Measurements from ENCODE around the gene TEKT5.

The TEKT5 gene

DNA sequence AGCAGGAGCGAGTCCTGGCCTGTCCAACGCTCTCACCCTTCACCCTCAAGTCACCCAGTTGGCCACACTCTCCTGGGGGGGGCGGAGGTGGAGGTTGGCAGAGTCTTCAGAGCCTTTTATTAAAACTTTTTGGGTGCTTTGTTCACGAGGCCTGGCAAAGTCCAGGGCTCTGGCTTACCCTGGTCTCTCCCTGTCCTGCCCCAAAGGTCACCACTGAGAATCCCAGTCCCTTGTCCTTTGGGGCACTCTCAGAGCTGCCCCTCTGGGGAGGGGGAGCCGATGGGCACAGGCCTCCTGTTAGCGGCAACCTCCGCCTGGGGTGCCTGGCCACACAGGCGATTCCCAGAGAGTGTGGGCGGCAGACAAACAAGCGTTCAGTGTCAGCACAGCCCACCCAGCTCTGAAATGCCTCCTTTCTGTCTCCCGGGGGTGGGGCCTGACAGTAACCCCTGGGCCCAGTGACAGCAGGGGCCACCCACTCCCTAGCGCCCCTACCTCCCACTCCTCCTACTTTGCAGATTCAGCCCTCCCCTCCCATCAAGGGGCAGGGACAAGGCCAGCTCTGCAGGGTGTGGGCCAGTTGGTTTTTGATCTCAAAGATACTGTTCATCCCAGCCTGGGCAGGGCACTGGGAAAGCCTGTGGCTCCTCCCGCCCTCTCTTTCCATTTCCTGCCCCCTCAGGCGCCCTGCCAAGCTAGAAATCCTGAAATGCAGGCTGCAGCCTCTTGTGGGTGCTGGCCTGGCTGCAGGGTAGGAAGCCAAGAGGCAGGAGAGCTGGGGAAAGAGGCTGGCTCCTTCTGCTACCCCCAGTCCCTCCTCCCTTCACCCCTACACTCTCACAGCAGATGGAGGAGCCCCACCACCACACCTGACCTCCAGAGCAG lies 77.7 kb downstream of the TEKT5 start:
- H3K9ac ChIP-seq (ENCODE audit: low read length) = no peak overlapping the region
- no peak overlapping the region for H2AFZ ChIP-seq (ENCODE audit: low read depth, low read length, severe bottlenecking)
- TF ChIP-seq EZH2phosphoT487 (conservative IDR thresholded peaks at IDR 0.05; ENCODE audit: low read length) = no peak
- TF ChIP-seq, protein P1, sequence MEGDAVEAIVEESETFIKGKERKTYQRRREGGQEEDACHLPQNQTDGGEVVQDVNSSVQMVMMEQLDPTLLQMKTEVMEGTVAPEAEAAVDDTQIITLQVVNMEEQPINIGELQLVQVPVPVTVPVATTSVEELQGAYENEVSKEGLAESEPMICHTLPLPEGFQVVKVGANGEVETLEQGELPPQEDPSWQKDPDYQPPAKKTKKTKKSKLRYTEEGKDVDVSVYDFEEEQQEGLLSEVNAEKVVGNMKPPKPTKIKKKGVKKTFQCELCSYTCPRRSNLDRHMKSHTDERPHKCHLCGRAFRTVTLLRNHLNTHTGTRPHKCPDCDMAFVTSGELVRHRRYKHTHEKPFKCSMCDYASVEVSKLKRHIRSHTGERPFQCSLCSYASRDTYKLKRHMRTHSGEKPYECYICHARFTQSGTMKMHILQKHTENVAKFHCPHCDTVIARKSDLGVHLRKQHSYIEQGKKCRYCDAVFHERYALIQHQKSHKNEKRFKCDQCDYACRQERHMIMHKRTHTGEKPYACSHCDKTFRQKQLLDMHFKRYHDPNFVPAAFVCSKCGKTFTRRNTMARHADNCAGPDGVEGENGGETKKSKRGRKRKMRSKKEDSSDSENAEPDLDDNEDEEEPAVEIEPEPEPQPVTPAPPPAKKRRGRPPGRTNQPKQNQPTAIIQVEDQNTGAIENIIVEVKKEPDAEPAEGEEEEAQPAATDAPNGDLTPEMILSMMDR (IDR thresholded peaks at IDR 0.05; ENCODE audit: insufficient read depth, low read length, poor library complexity, severe bottlenecking) = no peak
- no peaks in the 10 kb centered on the region for H3K36me3 ChIP-seq (ENCODE audit: low read length)
- H3K4me2 ChIP-seq (ENCODE audit: low read depth, low read length, poor library complexity, severe bottlenecking) = no peak overlapping the region
- no peak overlapping the region for H3K4me3 ChIP-seq (ENCODE audit: insufficient read depth, low read length, poor library complexity, severe bottlenecking)
- H4K20me1 ChIP-seq (ENCODE audit: low read depth, low read length) = no peaks in the 10 kb centered on the region
- H3K9me3 ChIP-seq (ENCODE audit: insufficient read depth, low read length) = no peaks in the 10 kb centered on the region
- H3K79me2 ChIP-seq (ENCODE audit: insufficient read depth, low read length) = no peaks in the 10 kb centered on the region
- no peaks in the 10 kb centered on the region for H3K9me2 ChIP-seq (replicated peaks; ENCODE audit: insufficient read depth, low read length)
- no peaks in the 10 kb centered on the region for H3K27me3 ChIP-seq (ENCODE audit: low read length)
- no peaks in the 10 kb centered on the region for H3F3A ChIP-seq (ENCODE audit: insufficient read depth)
- no peak overlapping the region for H3K27ac ChIP-seq (ENCODE audit: low read depth, low read length)

DNA sequence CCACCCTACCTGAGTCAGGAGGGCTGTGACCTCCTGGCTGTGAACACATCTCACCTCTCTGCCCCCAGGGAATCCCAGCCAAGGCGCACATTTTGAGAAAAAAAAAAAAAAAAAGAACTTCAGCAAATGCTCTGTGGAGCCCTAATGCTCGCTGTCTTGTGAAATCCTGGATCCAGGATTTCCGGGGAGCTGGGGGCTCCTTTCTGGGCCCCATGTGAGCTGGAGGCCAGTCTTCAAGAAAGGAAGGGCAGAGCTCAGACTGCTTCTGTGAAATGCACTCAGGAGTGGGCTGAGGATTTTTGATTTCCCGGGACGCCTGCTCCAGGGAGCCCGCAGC lies 78.3 kb downstream of the TEKT5 start:
- H3K27ac ChIP-seq (ENCODE audit: low read depth, low read length) = no peak overlapping the region
- no peaks in the 10 kb centered on the region for H3K9me3 ChIP-seq (ENCODE audit: insufficient read depth, low read length)
- H3F3A ChIP-seq (ENCODE audit: insufficient read depth) = no peaks in the 10 kb centered on the region
- H4K20me1 ChIP-seq (ENCODE audit: low read depth, low read length) = no peaks in the 10 kb centered on the region
- no peak overlapping the region for H3K9ac ChIP-seq (ENCODE audit: low read length)
- H3K4me2 ChIP-seq (ENCODE audit: low read depth, low read length, poor library complexity, severe bottlenecking) = no peak overlapping the region
- no peak for TF ChIP-seq EZH2phosphoT487 (conservative IDR thresholded peaks at IDR 0.05; ENCODE audit: low read length)
- H3K4me3 ChIP-seq (ENCODE audit: insufficient read depth, low read length, poor library complexity, severe bottlenecking) = no peak overlapping the region
- H3K9me2 ChIP-seq (replicated peaks; ENCODE audit: insufficient read depth, low read length) = no peaks in the 10 kb centered on the region
- no peaks in the 10 kb centered on the region for H3K27me3 ChIP-seq (ENCODE audit: low read length)
- no peak overlapping the region for H2AFZ ChIP-seq (ENCODE audit: low read depth, low read length, severe bottlenecking)
- no peaks in the 10 kb centered on the region for H3K79me2 ChIP-seq (ENCODE audit: insufficient read depth, low read length)
- no peaks in the 10 kb centered on the region for H3K36me3 ChIP-seq (ENCODE audit: low read length)

- Histone ChIP-seq H3K4me3 (ENCODE audit: insufficient read depth, low read length, poor library complexity, severe bottlenecking) (no peak overlapping the region), H3K27me3 (ENCODE audit: low read length) (no peaks in the 10 kb centered on the region), H3F3A (ENCODE audit: insufficient read depth) (no peaks in the 10 kb centered on the region), H3K36me3 (ENCODE audit: low read length) (no peaks in the 10 kb centered on the region), H3K9ac (ENCODE audit: low read length) (no peak overlapping the region), H3K9me3 (ENCODE audit: insufficient read depth, low read length) (no peaks in the 10 kb centered on the region), H2AFZ (ENCODE audit: low read depth, low read length, severe bottlenecking) (no peak overlapping the region), H3K9me2 (replicated peaks; ENCODE audit: insufficient read depth, low read length) (no peaks in the 10 kb centered on the region), H4K20me1 (ENCODE audit: low read depth, low read length) (no peaks in the 10 kb centered on the region), H3K79me2 (ENCODE audit: insufficient read depth, low read length) (no peaks in the 10 kb centered on the region), H3K27ac (ENCODE audit: low read depth, low read length) (no peak overlapping the region), H3K4me2 (ENCODE audit: low read depth, low read length, poor library complexity, severe bottlenecking) (no peak overlapping the region)
- TF ChIP-seq, protein P1 (IDR thresholded peaks at IDR 0.05; ENCODE audit: insufficient read depth, low read length, poor library complexity, severe bottlenecking) = no peak
- no peak for TF ChIP-seq EZH2phosphoT487 (conservative IDR thresholded peaks at IDR 0.05; ENCODE audit: low read length)
Observed at GRCh38 chr16:10614685-10615084, 80.0 kb downstream of the TEKT5 start.

DNA sequence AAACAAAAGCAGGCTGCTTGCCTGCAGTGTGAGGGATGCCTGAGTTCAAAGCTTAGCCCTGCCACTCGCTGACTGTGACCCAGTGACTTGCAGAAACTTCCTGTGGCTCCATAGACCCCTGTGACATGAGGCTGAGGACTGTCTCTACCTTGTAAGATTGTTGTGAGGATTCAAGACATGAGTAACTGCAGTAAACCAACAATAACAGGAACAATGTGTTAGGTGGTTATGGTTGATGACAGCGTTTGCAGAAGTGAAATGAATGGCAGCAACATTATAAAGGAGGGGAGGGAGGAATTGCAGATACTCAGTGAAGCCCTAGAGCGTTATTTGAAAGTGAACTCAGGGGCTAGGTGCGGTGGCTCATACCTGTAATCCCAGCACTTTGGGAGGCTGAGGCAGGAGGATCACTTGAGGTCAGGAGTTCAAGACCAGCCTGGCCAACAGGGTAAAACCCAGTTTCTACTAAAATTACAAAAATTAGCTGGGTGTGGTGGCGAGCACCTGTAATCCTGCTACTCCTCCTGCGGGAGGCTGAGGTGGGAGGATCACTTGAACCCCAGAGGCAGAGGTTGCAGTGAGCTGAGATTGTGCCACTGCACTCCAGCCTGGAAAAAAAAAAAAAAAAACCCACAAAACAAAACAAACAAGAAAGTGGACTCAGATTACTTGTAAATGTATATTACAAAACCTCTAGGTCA lies 80.8 kb downstream of the TEKT5 start:
- Histone ChIP-seq H4K20me1 (ENCODE audit: low read depth, low read length) (no peaks in the 10 kb centered on the region), H3K4me2 (ENCODE audit: low read depth, low read length, poor library complexity, severe bottlenecking) (no peak overlapping the region), H3K9ac (ENCODE audit: low read length) (no peak overlapping the region), H3K79me2 (ENCODE audit: insufficient read depth, low read length) (no peaks in the 10 kb centered on the region), H3K27ac (ENCODE audit: low read depth, low read length) (no peak overlapping the region), H3K36me3 (ENCODE audit: low read length) (no peaks in the 10 kb centered on the region), H3K9me2 (replicated peaks; ENCODE audit: insufficient read depth, low read length) (no peaks in the 10 kb centered on the region), H2AFZ (ENCODE audit: low read depth, low read length, severe bottlenecking) (no peak overlapping the region), H3K27me3 (ENCODE audit: low read length) (no peaks in the 10 kb centered on the region), H3F3A (ENCODE audit: insufficient read depth) (no peaks in the 10 kb centered on the region), H3K9me3 (ENCODE audit: insufficient read depth, low read length) (no peaks in the 10 kb centered on the region), H3K4me3 (ENCODE audit: insufficient read depth, low read length, poor library complexity, severe bottlenecking) (no peak overlapping the region)
- TF ChIP-seq, protein P1 (IDR thresholded peaks at IDR 0.05; ENCODE audit: insufficient read depth, low read length, poor library complexity, severe bottlenecking) = no peak

Data from SU-DHL-6 (cell line).